Dermis blood vessel endothelial cell (primary cell): Measurements from ENCODE around the gene SERP2. TPM values are rescaled to one million over a fixed set of nuclear protein-coding genes. Genes with fewer than 3 reads are reported as not detected.

Experiments
- DNase-seq: peaks from one replicate; pipeline ENCODE4 v3.0.0; 2010
- total RNA-seq: library from RNA; depleted of rRNA; stranded (reverse); fragments of >200 nt; gene quantifications from 2 replicates; pipeline ENCODE4 v1.2.3, GENCODE V29; 2014

Gene SERP2
- total RNA-seq, 1 donor from 2014 or later, result 1.4 TPM

DNA sequence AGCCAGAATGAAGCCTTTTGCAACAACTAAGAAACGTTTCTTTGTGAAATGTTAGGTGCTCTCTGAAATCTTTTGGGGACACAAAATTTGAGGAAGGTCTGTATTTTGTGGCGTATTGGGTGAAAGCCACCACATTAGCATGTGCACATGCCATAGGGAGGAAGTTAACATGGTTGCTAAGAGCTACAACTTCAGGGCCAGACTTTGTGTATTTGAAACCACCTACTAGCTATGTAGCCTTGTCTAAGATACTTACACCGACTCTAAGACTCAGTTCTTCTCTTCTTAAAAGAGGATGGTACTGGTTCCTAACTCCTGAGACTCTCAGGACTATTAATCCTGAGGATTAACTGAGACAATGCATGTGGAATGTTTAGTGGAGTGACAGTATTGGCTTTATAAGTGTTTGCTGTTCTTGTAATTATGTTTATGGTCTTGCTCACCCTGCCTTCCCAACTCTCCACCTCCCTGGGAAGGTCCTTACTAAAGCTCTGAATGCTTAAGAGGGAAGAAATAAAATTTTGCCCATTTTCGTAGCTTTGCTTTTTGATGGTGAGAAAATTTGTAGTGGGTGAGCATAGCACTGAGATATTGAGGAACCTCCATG is 15.5 kb downstream of the SERP2 start:
- DNase-seq, result no peak

DNA sequence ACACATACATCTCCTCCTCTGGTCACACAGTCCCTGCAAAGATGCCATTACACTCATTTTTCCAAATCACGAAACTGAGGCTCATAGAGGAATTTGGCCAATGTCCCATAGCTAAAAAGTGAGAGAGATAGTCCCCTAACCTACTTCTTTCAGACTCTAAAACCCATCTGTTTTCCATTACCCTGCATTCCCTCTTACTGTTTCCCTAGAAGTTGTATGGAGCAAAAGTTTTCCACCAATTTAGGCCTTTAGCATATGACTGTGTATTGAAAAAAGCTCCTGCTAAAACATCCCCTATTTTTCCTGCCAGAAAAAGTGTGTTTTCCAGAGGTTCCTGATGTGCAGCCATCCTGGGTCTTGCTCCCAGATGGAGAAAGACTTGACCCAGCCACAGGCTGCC is 16.3 kb downstream of the SERP2 start:
- DNase-seq, result no peak

DNA sequence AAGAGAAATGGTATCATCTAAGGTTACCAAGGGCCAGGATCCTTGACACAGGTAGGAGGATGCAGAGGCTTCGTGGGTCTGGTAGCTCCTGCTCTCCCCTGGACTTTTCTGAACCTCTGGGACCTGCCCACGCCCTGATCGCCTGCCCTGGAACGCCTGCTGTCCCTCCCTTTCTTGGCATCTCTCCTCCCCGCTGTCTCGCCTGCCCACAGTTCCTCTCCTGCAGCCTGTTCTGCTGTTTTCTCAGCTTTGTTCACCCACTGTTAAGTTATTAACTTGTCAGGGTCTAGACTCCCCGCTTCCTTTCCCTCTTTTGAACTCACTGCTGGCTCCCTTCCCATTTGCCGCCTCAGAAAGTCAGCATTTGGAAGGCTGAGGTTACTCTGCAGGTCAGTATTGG is 19.8 kb downstream of the SERP2 start:
- DNase-seq, result peak; percentile 11

DNA sequence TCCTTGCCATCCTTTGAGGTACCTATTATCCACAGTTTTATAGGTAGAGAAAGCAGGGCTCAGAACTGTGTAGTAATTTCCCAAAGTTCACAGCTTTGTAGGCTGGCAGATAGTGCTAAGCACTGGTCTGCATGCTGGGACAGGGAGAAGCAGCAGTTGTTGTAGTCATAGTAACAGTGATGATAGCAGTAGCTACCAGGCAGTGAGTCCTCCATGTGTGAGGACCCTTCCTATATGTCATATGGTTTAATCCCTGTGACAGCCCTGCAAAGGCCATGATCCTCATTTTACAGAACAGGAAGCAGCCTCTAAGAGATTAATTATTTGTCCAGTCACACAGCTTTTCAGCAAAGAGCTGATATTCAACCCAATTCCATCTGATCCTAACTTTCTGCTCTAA is 21.0 kb downstream of the SERP2 start:
- DNase-seq, result no peak

DNA sequence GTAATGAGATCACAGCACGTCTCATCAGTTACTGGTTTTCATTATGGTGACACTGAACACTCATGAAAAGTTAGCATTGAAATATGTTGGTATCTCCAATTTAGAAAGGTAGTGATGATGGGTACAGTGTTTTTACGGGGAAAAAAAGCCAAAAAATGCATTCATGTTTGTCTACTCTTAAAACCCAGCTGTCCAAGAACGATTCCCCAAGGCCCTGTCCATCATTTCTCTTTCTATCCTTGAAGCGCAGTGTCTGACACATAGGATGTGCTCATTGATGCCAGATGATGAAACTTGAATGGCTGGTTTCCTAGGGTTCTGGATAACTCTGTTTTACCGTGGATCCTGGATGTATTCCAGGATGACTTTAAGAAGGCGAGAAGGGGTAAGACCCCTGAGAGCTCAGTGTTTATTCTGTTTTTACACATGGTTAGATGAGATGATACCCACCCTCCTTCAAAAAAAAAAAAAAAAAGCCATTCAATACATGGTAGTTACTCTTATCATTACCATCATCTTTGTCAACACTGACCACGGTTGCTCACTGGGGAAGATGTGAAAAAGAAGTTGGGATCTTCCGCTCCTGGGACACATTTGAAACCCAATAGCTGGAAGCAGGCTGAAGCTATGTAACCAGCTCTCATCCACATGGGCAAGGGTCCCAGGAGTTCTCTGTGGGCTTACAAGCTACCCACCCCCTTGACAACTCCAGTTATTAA is 22.5 kb downstream of the SERP2 start:
- DNase-seq, result no peak

DNA sequence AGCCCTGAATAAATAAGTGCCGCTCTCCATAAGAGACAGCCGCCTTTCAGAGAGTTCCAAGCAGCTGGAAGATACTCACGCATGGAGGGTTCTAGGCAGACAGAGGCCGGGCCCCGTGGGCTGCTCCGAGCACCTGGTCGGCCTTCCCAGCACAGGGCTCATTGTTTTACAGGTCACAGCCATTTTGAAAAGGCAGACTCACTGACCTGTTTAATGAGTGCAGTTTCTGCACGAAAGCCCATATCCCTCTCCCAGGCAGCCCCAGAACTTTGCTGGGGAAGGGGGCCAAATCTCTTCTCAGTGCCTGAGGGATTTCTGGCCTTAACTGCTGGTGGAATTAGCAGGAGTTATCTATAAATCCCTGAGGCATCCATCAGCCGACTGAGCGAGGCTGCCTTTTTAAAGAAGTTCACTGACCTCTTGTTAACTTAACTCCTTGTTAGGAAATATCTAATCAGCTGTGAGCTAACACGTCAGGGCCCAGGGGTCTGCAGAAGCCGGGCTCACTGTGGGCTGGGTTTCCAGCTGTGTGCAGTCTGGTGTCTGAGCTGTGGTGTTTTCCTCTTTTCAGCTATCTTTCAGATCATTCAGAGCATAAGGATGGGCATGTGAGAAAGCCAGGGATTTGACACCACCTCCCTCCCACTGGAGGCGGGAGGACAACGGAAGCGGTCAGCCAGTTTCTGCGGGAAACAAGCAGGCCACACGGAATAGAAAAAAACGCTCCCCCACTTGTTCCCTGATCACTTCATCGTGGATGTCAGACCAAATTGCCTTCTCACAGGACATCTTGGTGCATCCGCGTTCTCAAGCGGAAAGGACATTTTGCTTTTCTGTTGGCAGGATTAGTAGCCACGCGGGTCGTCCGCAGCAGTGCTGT is 23.3 kb downstream of the SERP2 start:
- DNase-seq, result no peak

DNA sequence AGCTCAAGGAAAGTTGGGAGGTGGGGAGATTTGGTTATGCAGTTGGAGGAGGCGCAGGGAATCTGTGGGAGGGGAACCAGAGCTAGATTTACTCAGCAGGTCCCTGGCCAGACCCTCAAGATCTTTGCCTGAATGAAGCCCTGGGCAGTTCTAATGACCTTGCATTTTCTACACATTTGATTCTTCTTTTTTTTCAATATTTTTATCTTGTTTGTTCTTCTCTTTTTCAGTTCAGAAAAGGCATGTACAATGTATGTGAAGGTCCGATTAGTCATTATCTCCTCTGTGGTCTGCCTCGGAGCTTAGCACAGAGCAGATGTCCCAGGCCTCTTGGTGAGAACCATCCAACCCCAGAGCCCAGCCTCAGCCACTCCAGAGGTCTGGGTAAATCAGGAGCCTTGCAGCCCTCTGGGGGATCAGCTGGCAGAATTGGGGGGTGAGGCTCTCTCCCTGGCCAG is 24.2 kb downstream of the SERP2 start:
- DNase-seq, result no peak

DNA sequence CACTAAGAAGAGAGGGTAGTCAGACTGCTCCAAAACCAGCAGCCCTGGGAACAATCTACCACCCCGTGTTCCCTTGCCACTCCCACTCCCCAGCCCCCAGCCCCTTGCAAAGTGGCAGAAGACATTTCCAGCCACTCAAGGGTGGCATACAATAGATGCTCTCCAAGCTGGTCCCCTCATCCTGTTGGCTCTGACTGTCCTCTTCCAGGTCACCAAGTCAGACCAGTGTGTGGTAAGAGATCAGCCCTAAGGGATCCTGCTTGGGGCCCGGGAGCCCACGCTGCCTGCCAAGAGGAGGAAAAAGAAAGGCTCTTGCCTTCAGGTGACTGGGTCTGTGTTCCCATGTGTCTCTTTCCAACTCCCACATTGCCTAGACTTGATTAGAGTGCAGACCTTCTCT is 25.0 kb downstream of the SERP2 start:
- no peak for DNase-seq

DNA sequence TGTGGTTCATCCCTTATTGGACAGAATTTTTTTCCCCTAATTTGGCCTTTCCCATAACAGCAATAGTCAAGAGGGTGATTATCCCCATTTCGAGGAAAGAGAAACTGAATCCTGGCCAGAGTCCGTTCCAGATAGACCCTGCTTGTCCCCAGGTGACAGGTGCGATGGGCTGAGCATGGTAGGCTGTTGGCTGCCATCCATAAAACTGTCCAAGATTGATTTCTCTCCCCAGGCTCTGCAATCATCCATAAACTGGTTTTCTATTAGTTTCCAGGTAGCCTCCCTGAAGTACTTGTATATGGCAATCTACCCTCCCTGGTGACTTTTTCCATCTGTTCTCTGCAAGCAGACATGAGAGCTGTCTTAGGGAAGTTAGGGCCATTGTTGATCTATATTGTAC is 25.4 kb downstream of the SERP2 start:
- no peak for DNase-seq

DNA sequence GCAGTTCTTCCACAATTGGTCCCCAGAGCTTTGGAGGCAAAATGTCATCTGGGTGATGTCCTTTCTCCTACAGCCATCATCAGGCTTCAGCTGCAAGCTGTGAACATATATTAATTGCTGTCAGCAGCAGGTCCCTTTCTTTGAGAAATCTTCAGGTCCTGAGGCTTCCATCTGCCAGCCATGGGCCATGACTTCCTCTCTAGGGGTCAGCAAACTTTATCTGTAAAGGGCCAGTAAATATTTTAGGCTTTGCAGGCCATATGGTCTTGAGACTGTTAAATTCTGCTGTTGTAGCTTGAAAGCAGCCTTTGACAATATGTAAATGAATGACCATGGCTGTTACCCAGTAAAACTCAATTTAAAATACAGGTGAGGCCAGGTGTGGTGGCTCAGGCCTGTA is 27.1 kb downstream of the SERP2 start:
- no peak for DNase-seq

DNA sequence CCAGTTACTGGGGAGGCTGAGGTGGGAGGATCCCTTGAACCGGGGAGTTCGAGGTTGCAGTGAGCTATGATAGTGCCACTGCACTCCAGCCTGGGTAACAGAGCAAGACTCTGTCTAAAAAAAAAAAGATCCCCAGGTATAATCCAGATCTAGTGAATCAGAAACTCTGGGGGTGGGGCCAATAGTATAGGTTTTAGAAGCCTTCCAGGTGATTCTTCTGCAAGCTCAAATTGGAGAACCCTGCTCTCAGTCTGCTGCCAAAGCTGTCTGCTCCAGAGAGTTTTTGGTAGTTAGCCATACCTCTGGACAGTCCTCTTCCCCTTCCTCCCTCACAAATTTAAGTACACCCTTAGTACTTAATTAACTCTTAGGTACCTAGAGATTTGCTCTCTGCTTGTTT is 28.0 kb downstream of the SERP2 start:
- DNase-seq, result no peak

DNA sequence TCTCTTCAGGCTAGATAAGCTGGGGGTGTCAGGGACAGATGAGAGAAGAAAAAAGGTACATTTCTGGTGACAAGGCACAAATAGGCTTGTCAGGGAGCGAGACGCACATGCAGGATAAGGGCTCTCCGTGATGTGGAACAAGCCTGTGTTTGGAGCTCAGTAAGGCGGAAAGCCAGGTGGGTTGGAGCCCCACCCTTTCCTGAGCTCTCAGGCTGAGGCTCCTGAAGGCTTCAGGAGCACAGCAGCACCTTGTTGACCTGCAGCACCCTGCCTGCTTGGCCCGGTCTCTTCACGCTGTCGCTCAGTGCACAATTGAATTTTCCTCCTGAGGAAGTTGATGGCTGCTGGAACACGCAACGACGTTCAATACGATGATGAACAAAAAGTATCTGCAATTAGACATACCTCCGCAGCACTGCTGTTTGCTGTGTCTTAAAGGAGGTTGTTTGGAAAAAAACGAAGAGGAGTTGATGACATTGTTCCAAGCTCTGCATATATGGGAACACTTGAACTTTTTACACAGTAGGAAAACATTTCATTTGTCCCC is 29.3 kb downstream of the SERP2 start:
- DNase-seq, result no peak

DNA sequence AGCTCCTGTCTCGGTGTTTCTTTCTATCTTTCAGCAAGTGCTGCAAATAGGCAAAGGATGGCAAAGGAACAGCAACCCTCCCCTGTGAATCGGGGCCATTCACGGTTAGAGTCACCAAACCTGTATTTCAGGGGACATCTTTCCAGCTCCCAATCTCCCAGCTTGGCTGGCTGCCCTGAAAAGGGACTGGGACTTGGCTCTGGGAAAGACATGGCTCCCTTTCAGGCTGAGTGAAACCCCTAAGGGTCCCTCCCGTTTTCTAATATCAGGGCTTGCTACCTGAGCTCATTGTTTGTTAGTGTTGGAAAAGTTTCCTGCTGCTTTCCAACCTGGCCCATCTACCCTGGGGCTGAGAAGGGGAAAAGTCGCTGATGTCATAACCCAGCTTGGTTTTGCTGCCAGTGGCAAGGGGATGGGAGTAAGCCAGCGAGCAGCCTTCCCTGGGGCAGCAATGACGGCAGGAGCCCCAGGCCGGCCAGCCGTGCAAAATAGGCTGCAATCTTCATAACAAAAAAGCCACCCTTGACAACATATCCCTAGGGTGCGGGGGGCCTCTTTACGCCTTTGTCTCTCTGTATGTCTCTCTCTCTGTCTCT is 29.9 kb downstream of the SERP2 start:
- DNase-seq, result no peak

DNA sequence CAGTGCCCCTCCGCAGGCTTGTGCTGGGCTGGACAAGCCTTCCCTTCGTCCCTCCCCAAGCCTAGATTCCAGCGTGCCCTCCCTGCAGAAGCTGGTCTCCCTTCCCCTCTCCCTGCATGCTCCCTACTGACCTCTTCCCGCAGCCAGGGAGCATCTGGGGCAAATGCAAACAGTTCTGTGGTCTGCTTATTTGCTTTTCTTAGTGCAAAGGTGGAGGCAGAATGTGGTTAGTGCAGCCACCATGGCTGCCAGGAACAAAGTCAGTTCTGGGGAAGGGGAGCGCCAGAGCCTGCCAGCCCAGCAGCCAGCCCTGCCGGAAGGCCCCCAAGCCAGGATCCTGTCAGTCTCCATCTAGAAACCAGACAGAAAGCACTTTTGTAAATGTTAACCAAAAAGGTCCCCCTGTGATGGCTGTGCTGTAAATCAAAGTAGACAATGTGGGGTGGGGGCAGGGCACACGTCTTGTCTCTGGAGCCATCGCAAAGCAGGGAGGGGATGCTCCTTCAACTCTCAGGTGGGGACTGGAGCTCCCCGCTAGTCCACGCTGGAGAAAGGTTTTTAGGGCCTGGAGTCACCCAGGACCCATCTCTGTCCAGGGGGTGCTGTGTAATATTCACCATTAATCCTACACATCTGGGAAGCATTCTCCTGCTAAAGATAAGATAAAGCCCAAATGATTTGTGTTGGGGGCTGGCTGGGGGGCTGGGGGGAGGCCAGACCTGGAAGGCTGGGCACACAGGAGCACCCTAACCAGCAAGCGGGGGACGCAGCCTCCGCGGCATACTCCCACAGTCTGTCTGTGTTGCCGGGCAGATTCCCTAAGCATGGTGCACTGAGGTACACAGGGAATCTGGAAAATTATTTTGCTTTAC is 30.9 kb downstream of the SERP2 start:
- DNase-seq, result no peak

DNA sequence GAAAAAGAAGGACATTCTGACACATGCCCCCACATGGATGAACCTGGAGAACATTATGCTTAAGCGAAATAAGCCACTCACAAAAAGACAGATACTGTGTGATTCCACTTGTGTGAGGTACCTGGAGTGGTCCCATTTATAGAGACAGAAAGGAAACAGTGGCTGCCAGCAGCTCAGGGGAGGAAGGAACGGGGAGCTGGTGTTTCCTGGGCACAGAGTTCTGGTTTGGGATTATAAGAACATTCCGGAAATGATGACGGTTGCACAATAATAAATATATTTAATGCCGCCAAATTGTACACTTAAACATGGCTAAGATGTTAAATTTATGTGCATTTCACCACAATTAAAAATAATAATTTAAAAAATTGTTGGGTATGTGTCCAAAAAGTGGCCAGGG is 33.0 kb downstream of the SERP2 start:
- peak; percentile 84 for DNase-seq

DNA sequence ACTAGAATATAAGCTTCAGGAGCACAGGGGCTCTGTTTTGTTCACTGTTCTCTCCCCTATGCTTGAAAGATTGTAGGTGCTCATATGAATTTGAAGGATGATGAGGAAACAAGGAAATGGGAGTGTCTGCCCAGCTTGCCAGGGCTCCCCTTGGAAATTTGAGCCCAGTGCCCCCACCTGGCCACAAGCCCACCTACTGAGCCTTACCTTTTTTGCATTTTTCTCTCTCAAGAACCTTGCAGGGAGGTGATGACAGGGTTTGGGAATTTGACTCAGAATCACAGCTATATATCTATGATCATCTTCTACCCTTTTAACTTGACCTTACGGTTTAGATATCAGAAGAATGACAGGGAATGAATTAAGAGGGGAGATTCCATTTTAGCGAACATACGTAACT is 33.8 kb downstream of the SERP2 start:
- DNase-seq, result no peak

DNA sequence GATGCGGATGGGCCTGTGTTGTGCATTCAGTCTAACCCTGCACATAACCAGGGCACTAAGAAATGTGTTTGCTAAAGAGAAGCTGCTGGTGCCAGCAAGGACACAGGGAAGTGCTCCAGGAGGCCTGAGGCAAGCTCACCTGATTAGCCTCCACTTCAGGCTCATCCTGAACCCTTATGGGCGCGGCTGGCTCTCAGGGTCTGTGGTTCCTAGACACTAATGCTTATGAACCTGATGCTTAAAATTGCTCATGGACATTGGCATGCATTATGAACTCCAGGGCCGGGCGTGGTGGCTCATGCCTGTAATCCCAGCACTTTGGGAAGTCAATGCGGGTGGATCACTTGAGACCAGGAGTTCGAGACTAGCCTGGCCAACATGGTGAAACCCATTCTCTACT is 34.3 kb downstream of the SERP2 start:
- no peak for DNase-seq

DNA sequence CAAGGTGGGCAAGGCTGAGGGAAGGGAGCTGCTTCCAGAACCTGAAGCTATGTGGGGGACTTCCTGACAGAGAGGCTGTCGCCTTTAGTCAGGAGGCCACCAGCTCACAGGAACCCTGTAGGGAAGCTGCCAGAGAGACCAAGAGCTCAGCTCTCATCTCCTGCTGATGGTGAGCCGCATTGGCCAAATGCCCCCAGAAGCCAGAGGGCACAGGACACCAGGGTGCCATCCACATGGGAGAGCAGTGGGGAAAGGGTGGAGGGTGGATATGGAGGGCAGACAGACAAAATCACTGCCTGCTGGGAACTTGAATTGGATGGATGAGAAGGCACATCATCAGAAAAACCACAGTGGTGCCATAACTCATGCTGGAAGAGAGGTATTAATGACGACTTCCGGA is 36.0 kb downstream of the SERP2 start:
- no peak for DNase-seq

DNA sequence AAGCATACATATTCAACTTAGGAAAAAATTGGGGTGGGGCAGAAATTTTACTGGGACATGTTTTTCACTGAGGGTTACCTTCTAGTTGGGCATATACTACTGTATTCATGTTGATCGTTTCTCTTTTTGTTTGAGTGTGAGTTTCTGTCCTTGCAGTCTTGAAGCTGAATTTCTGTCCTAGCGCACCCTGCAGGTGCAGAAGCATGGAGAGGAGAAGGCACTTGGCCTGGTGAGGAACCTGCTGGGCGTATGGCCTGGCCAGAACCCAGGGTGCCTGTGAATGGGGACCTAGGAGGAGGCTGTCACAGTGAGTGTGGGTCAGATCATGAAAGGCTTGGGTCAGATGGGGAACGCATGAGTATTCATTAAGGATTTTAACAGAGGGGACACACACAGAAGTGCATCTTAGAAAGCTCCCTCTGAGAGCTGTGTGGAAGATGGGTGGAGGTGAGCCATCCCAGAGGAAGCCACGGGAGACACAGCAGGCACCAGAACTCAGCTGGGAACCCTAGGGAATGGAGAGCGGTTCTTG is 36.8 kb downstream of the SERP2 start:
- no peak for DNase-seq

DNA sequence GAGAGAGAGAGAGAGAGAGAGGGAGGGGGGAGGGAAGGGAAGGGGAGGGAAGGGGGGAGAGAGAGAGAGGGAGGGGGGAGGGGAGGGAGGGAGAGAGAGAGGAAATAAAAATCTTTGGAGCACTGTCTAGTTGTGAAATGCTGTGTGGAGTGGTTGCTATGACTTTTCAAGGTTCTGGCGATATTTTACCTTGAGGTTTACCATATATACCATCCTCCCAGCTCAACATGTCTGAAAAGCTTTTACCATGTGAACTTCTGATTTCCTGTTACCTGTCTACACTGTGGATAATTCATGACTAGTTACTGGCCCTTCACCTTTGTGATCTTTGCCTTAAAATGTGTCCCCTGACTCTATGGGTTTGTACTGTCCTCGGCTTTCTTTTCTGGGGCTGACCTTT is 38.2 kb downstream of the SERP2 start:
- no peak for DNase-seq

DNA sequence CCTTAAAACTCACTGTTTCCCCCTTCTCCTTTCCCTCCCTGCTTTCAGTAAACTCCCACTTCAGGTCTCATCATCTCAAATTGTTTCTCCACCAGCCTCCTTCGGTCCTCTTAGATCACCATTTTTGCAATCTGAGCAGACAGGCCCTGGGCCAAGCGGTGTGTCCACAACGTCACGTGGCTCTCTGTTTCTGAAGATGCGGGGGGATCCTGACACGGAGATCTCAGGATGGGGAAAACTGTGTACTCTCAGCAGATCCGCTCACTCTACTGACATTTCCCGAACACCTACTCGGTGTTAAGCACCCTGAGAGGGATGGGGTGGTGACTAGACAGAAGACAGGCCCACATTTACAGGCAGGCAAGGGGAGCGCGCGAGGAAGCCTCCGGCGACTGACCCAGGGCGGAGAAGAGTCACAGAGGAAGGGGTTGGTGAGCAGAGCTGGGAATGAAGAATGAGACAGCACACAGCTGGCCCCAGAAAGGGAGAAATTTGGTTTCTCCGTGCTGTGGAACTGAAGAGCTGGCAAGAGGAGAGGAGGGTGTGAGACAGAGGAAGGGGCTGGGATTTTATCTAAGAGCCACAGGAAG is 38.8 kb downstream of the SERP2 start:
- DNase-seq, result no peak
